HG02981 (cell line): Measurements from ENCODE around the gene GRK3.
"Not testable (repeated sequence)": the region's sequence is repeated elsewhere in the genome, so short reads cannot be mapped to it uniquely, and the experiment has no call there.

ENCODE experiments used
- ATAC-seq: cut with Tn5 transposase; IDR thresholded peaks from one replicate; pipeline ENCODE4 v1.9.1; 2021; ENCODE audit warnings: mild to moderate bottlenecking, moderate library complexity; ENCODE audit not compliant: unreplicated experiment

The GRK3 gene

DNA sequence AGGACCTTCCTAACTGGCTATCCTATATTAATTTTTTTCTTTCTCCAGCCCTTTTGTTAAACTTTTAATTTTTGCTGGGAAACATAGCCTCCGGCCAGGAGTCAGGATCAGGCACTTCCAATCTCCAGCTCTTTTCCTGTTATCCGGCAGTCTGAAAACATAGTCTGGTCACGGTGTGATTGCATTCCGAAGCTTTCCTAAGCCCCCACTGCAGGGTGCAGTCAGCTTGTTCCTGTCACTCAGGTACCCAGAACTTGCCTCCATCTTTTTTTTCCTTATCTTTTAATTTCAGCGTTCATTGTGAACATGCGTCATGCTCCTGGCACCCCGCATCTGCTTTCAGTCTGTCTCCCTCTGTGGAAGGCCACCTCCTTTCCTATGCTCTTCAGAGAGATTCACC, 59.4 kb downstream of the GRK3 start:
- ATAC-seq: no peak

DNA sequence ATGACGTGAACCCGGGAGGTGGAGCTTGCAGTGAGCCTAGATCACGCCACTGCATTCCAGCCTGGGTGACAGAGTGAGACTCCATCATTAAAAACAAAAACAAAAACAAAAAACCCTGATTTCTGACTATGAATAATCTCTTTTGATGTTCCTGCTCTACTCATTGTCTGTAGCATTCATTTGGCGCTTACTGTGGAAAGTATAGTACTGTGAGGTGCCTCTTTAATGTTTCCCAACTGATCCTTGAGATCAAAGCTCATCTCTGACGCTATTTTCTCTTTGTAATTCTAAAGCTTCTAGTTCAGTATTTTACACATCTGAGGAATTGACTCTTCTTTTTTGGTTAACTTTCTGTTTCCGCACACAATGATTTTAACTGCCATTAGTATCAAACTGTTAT, 60.0 kb downstream of the GRK3 start:
- ATAC-seq: no peak

DNA sequence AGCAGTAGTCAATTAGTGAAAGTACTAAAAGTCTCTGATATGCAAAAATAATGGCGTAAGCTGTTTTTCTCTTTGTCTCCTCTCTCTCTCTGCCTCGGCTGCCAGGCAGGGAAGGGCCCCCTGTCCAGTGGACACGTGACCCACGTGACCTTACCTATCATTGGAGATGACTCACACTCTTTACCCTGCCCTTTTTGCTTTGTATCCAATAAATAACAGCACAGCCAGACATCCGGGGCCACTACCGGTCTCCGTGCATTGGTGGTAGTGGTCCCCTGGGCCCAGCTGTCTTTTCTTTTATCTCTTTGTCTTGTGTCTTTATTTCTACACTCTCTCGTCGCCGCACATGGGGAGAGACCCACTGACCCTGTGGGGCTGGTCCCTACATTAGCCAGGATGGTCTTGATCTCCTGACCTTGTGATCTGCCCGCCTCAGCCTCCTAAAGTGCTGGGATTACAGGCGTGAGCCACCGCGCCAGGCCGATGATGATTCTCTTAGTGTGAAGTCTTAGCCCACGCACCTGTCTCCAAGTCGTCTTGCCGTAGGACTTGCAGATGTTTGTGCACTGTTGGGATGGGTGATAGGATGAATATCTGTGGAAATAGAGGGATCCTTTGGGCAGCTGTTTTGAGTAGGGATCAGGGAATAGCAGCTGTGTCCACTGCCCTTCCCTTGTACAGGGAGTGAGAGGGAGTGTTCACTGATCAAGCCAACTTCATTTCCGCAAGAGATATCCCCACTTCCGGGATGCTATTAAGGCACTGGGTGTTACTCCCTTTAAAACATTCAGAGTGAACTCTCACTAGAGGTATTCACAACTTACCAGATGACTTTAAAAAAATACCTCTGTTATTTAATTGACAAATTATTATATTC, 61.5 kb downstream of the GRK3 start:
- not testable (repeated sequence) for ATAC-seq

DNA sequence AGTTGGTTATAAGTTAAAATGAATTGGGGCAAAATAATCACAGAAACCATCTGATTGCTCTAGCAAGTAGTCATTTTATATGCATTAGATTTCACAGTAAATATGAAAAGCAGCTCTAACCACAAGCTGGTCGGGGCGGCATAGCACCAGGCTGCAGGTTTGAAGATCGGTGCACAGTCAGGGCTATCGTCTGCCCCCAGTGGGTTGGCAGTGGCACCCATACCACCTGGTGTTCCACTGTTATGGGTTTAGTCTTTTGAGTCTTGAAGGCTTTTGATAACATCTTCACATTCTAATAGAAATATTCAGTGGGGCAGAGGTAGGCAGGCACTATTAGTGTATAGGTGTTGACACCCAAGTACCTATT, 62.1 kb downstream of the GRK3 start:
- ATAC-seq: no peak

DNA sequence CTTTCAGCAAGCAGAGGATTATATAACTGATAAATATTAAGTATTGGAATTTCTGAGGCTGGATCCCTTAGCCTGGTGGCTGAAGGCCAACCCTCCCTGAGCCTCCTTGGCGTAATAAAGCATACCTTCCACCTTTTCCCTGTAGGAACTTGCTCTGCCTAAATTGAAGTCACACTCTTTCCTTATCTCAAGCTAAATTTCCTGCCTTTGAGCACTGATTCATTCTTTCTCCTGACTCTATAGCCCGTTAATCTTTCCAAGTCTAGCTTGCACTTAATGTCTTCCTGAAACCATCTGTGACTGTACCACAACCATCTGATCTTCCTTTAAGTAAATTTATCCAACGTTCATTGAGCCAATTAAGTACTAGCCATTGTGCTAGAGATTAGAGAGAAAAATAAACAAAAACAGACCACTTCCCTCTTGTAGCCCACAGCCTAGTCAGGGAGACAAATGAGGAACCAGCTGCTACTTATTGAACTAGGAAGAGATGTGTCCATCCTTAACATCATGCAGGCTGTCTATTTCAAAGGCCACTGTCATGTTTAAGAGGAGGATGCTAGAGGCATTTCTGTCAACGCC, 62.9 kb downstream of the GRK3 start:
- no peak for ATAC-seq

DNA sequence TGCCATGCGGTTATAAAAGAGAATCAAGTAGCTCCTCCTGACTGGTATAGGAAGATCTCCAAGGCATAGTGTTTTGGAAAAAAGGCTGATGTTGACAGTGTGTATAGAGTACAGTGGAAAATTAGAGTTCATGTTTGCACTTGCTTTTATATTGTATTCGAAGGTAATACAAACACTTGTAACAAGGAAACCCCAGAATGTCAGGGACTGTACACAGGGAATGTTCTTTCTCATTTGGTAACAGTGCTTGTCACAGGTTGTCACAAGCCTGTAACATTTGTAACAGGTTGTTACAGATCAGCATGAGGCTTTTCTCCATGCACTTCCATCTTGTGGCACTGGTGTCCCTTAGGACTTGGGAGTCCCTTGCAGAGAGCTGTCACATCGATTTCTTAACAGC, 64.0 kb downstream of the GRK3 start:
- ATAC-seq: no peak

DNA sequence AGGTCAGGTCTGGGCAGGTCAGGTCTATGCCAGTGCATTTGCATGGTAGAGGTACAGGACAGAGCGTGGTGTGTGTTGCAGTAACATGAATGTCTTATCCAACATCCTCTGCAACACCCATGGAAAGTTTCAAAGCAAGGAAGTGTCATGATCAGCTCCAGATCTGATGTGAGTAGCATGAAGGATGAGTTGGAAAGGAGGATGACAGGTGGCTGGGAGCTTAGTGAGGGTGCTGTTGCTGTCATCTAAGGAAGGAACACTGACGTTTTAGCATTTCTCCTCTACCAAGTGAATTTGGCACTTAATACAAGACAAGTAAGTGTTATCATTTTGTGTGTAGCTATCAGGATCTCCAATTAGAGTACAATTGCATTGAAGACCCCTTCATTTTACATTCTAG, 65.1 kb downstream of the GRK3 start:
- ATAC-seq: no peak

DNA sequence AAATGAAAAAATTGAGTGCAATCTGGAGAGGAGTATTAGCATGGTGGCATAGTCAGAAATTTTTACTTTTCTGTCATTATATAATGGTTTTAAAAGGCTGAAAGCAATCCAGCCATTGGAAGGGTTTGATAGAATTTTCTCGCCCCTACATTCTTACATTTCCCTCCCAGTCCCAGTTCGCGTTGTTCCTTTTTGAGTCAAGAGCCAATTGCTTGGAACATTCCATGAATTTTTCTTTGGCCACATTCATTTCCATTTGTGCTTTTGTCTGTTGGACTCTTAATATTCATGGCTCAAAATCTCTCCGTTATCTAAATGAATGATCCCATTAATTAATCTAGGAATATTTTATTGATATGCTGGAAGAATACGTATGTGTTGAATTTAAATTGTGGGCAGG, 66.0 kb downstream of the GRK3 start:
- no peak for ATAC-seq

DNA sequence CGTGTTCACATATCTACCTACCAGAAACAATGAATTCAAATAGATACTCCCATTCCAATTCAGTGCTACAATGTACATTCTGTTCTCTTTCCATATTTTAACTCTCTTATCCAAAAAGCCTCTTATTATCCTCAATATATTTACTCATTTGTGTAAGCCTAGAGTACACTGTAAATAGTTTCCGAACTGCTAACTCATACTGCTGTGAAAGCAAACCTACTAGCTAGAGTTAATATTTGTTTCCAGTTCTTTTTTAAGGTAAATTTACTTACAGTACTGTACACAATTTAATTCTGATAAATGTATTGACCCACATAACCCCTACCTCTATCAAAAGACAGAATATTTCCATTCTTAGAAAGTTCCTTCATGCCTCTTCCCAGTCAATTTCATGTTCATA, 71.8 kb downstream of the GRK3 start:
- ATAC-seq: no peak

DNA sequence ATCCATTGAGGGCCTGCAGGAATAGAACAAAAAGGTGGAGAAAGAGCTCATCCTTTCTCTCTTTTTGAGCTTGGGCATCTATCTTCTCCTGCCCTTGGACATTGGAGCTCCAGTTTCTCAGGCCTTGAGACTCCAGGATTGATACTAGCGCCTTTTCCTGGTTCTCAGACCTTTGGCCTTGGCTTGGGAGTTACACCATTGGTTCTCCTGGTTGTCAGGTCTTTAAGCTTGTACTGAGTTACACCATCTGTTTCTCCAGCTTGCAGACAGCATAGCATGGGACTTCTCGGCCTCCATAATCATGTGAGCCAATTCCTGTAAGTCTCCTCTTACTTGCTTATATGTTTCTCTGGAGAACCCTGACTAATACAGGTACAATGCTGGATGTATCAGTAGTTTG, 72.6 kb downstream of the GRK3 start:
- ATAC-seq: no peak

DNA sequence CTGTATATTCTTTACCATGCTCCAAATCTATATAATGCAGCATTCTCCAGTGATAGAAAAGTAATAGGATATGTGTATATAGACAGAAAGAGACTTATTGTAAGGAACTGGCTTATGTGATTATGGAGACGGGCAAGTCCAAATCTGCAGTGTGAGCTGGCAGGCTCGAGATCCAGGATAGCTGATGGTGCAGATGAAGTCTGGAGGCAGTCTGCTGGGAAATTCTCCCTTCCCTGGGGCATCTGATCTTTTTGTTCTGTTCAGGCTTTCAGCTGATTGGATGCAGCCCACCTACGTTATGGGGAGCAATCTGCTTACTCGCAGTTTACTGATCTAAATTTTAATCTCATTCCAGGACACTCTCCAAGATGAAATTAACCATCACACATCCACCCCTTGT, 73.2 kb downstream of the GRK3 start:
- ATAC-seq: no peak

DNA sequence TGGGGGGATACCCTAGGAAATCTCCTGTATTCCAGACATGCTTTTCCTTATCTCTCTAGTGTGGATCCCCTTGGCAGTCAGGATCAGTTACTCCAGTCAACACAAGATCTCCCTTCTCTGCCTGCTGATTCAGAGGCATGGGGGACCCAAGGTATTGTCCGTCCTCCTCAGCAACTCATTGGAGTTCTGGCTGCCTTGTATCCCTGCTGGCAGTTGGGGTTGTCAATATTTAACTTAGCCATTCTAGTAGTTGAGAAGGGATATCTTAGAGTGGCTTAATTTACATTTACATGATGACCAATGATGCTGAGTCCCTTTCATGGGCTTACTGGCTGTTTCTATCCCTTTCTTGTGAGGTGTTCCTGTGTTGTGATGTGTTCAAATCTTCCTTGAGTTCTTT, 74.2 kb downstream of the GRK3 start:
- no peak for ATAC-seq

DNA sequence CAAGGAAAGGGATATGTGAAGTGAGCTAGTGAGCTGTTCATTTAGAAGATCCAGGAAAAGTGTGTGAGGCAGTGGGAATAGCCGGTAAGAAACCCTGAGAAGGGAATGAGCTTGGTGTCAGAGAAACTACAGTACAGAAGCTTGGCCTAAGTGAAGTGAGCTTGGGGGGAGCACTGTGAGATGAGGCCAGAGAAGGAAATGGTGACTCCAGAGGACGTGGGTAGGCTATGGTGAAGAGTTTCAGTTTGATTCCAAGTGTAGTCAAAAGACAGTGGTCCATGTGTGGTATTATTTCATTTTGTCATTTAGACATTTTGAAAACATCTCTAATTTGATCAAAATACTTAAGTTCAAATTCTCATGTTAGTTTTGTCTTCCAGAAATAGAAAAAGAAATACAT, 77.2 kb downstream of the GRK3 start:
- ATAC-seq: no peak

DNA sequence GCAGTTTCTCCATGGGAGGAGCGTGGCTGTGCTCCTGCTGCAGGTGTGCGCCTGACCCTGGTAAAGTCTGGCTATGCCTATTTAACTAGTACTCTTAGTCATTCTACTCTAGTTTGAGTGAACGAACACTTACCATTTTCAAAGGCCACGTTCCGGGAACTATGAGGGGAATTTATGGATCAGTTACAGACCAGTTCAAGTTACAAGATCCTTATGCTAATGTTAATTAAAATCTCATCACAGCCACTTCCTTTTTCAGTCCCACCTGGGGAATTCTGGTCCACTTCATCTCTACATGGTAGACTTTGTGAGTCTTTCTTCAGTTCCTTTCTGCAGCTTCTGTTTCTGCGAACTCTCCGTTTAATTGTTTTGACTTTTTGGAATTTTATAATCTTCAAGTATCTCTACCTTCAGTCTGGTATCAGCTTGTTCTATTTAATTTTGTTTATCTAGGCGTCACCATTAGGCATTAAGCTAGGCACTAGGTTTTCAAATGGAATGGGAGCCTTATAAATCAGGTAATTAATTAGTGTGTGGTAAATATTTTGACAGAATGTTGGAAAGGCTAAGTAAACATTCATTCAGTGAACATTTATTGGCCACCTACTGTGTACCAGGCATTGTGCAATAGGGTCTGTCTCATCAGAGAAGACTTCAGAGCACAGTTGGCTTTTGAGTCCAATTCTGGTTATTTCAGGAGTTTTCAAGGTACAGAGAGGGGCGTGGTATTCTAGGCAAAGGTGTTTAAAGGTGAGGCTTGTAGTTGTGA, 78.9 kb downstream of the GRK3 start:
- ATAC-seq: no peak

DNA sequence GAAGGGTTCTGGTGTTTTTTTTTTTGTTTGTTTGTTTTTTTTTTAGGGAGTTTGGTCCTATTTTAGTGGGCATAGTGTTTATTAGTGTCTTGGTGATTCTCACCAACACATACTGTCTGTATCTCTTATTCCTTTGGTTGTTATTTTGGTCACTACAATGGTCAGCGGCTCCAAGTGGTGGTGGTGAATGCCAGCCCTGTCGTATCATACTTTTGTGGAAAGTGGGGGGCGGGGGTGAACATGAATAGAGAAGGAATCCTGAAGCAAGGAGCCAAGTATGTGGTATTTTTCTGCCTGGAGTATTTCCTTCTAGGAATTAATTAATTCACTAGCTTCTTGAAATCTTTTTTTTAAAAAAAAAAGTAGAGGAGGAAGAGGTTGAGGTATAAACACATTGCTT, 79.6 kb downstream of the GRK3 start:
- no peak for ATAC-seq

DNA sequence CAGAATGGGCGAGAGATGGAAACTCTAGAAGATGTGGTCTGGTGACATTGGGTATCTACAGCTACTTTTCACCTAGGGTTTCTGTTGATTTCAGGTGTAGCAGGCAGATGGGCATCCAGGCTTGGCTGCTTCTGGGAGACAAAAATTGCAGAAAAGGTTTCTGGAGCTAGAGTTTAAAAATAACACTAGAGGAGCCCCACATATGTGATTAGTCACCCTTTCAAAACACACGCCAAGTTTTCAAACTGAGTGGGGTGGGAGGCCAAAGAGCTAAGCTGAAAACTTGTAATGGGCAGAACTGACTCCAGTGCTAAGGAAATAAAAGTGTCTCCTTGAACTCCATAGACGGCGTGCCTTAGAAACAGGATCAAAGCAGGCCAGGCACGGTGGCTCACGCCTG, 80.8 kb downstream of the GRK3 start:
- ATAC-seq: no peak

DNA sequence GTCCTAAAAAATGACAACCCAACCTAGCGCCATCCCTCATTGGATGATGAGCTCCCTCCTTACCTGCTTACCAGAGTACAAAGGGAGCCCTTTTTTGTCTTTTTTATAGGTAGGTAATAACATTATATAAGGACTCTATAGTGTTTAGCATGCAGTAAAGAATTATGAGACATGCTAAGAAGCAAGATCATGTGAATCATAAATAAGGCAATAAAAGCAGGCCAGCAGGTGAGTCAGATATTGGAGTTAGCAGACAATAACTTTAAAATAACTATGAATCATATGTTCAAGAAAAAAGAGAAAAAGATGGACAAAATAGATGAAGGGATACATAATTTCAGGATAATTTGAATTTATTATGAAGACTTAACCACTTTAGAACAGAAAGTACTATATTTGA, 81.5 kb downstream of the GRK3 start:
- no peak for ATAC-seq

DNA sequence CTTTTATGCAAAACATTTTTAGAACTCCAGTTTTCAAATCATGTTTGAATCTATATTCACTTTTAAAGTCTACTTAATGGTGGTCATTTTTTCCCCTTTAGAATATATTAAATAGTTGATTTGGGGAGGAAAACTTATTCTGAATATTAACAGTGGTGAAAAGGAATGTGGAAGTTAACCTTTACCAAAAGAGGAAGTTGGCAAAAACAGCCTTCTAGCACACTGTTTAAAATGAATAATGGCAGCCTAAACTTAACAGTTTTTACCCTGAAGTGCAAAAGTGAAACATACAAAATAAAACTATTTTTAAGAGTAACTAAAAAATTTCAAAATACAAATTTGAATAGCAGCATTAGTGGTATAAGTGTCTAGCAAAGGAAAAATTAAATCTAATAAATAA, 86.4 kb downstream of the GRK3 start:
- ATAC-seq: no peak

DNA sequence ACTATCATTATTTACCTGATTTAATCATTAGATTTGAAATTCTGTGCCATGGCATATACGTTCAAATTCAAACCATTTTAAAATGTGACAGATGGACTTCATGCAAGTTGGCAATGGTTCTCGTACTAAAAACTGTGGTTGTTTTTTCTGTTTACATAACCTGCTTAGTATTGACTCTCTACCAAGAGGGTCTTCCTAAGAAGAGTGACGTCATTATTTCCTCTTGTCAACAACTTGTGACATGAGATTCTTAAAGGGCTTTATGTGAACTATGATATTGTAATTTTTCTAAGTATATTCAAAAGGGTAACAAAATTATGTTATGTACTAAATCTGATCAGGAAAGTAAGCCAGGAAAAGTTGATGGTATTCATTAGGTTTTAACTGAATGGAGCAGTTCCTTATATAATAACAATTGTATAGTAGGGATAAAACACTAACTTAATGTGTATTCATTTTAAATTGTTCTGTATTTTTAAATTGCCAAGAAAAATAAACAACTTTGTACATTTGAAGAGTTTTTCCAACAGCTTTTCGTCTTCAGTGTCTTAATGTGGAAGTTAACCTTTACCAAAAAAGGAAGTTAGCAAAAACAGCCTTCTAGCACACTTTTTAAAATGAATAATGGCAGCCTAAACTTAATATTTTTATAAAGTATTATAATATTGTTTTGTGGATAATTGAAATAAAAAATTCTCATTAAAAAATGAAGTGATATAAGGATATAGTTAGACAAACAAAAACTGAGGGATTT, 87.0 kb downstream of the GRK3 start:
- ATAC-seq: no peak

DNA sequence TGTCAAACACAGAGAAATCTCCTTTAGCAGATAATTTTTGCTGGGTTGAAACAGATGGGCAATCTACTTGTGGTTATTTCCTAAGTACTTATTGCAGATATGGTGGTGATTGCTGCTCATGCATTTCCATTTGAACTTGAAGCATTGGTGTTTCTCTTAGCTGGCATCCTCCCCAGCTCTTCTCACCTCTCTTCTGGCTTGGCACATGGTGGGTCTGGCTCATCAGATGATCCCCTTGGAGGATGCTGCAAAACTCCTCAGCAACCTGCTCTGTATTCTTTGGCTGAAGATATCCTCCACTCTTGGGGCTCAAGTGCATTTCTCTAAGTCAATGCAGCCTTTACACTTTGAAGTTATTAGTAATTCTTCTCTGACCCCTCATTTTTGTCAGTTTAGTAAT, 90.2 kb downstream of the GRK3 start:
- no peak for ATAC-seq

DNA sequence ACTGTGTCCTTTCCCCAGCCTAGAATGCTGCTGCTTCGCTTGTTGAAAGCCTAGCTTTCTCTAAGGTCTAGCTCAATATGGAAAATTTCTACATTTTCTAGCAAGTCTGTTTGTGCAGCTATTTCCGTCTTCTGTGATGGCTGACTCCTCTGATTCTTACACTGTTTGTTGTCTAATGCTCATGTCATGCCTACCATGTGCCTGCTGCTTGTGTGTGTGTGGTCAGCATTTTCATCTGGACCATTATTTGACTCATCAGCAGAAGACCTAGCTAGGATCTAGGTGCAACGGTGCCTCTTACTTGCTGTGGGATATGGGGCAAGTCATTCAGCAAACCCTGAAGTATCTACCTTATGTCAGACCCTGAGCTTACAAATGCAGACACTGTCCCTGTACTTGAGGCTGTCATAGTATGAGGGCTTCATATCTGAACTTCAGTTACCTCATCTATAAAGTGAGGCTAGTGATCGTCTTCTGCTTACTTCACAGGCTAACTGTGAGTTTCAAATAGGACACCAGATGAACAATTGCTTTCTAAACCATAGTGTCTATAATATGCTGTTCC, 91.0 kb downstream of the GRK3 start:
- ATAC-seq: no peak
